Astrocyte of the spinal cord (primary cell): Measurements from ENCODE around the gene ESPN.

ENCODE experiments used
- DNase-seq: peaks from one replicate; pipeline ENCODE4 v3.0.0; 2011; ENCODE audit warnings: low read depth, low spot score
- H3K4me3 ChIP-seq: 2 replicates; pipeline ENCODE4 v1.5.1; 2011; ENCODE audit warnings: low read depth, mild to moderate bottlenecking, low read length, moderate library complexity
- in situ Hi-C: cut with HindIII; loops from 2 replicates; pipeline ENCODE4 v1.10.0; 2017; ENCODE audit warnings: low sequenced_read_pairs
- TF ChIP-seq, protein P1 (sequence below): IDR thresholded peaks from 2 replicates; pipeline ENCODE4 v1.5.1; 2012; ENCODE audit warnings: low read depth, mild to moderate bottlenecking, low read length, inconsistent platforms

Gene ESPN

DNA sequence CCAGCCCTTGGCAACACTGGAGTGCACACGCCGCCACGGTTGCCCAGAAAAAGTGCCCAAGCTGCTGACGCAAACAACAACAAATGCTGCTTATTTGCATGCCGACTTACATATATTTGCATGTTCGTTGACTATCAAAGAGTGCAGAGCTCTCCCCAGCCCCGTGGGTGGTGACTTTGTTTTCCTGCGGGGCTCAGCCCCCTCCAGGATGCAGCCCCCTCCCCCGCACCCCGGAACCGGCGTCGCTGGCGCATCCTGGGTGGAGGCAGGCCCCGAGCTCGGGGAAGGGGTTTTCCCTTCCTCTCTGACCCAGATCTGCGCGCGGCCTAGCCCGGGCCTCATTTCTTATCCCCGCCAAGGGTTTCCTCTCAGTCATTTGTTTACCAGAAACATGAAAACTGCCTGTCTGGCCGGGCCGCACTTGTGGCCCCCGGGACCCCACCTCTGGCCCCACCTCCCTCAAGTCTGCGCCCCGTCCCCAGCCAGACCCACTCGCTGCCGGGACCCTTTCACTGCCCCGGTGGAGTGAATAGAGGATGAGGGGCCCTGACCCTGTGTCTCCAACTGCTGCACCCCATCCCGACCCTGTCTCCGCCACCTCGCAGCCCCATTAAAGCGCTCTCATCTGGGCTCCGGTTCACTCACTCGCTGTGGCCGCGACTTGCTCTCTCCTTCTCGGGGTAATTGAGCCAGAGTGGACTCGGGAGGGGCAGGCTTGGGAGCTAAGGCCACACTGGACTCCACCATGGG, 35.9 kb downstream of the ESPN start:
- in situ Hi-C loops, result no loop called here
- no peak for DNase-seq
- no peak overlapping the region for H3K4me3 ChIP-seq
- TF ChIP-seq, protein P1, sequence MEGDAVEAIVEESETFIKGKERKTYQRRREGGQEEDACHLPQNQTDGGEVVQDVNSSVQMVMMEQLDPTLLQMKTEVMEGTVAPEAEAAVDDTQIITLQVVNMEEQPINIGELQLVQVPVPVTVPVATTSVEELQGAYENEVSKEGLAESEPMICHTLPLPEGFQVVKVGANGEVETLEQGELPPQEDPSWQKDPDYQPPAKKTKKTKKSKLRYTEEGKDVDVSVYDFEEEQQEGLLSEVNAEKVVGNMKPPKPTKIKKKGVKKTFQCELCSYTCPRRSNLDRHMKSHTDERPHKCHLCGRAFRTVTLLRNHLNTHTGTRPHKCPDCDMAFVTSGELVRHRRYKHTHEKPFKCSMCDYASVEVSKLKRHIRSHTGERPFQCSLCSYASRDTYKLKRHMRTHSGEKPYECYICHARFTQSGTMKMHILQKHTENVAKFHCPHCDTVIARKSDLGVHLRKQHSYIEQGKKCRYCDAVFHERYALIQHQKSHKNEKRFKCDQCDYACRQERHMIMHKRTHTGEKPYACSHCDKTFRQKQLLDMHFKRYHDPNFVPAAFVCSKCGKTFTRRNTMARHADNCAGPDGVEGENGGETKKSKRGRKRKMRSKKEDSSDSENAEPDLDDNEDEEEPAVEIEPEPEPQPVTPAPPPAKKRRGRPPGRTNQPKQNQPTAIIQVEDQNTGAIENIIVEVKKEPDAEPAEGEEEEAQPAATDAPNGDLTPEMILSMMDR, result no peak

DNA sequence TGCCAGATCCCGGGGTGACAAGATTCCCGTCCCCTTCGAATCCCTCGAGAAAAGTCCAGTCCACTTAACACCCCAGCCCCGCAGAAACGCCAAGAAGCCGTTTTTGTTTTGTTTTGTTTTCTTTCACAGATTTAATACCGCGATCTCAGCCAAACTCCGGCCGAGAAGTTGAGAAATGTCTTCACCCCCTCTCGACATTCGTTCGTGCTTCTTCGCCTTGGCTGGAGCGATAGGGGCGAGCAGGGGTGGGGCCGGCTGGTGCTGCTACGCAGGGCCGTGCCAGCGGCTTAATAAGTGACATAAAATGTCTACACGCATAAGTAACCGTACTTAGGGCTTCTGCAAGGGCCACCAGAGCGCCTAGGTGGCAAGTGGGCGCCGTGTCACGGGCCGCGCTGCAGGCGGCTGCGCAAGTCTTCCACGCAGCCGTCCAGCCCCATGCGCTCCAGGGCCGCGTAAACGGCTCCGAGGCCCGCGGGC, 36.5 kb downstream of the ESPN start:
- TF ChIP-seq, protein P1, result no peak
- no peak for DNase-seq
- in situ Hi-C loops, result no loop called here
- H3K4me3 ChIP-seq, result no peak overlapping the region

DNA sequence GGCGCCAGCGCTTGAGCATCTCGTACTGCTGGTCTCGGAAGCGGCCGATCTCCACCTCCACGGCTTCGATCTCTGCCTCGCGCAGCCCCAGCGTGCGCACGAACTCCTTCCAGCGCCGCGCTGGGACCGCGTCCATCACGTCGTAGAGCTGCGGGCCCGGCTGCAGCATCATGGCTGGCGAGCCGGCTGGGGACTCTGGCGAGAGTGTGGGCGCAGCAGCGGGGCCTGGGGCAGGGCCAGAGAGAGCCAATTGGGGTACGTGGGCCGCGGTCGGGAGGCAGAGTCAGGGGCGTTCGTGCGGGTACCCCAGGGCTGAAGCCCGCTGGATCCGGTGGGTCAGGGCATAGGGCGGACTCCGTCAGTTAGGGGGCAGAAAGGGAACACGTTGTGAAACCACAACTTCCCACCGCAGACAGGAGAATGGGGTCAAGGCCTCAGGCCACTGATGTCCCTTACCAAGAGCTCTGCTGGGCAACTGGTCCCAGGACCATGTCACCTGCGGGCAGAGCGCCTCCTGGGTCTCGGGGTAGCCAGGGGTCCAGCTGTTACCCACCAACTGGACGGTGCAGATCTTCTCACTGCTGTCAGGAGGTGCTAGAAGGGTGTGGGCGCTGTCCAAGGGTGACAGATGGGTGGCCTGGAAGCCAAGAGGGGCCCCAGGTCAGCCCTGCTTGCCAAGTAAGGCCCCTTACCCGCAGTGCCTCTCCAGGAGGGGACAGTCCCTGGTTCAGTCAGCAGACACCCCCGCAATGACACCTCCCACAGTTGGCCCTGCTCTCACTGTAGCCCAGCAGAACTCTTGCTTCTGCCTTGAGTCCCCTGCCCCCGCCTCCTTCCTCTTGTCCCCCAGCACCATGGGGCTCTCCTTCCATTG, 37.2 kb downstream of the ESPN start:
- no peak for DNase-seq
- TF ChIP-seq, protein P1, result no peak
- H3K4me3 ChIP-seq, result no peak overlapping the region
- in situ Hi-C loops, result no loop called here

DNA sequence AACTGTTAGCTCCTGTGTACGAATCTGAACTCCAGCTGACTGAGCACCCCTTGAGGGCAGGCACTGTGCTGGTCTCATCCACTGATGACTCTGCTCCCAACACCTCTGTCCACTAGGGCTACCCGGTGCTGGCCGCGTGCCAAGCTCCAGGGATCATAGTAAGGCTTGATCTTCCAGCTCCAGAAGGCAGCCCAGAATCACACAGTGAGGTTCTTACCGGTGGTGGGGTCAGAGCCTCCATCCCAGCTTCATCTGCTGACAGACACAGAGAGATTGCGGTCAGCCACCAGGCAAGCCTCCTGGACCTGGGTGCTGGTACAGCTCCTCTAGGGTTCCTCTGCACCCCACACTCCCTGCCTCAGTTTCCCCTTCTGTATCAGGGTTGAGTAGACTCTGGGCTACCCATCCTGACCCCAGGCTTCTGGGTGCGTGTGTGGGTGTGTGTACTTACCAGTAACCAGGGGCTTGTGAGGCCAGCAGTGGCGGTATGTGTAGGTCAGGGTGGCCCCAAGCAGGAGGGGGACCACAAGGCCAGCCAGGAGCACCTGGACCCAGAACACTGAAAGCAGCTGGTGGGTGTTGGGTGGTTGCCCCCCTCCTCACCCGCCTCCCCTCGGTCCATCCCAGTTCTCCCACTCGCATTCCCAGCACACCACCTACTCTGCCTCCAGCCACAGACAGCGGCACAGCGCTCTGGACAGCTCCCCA, 38.0 kb downstream of the ESPN start:
- in situ Hi-C loops, result no loop called here
- no peak overlapping the region for H3K4me3 ChIP-seq
- no peak for DNase-seq
- TF ChIP-seq, protein P1, result peak; percentile 5

DNA sequence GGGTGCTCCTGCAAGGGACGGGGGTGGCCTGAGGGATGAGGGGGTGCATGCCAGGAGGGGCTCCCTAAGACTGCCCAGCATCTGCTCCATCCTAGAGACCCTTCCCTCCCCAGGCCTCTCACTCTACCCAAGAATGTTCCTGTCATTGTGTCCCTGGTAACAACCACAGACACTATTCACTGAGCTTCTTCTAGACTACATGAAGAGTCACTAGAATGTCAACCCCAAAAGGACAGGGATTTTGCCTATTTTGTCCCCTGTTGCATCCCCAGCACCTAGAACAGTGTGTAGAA, 38.5 kb downstream of the ESPN start:
- DNase-seq, result no peak
- TF ChIP-seq, protein P1, result no peak
- in situ Hi-C loops, result no loop called here
- H3K4me3 ChIP-seq, result no peak overlapping the region

DNA sequence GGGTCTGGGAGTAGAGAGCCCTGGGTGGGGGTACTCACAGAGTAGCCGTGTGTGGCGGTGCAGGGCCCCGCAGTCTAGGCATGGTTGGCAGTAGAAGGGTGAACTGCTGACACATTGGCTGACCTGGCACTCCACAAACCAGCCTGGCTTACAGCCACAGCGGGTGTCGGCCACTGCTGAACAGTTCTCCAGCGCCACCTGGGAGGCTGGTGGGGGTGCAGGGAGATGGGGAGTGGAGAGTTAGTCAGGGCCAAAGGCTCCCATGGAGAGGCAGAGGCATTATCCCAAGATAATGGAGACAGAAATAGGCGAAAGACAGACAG, 39.9 kb downstream of the ESPN start:
- DNase-seq, result no peak
- TF ChIP-seq, protein P1, result no peak
- in situ Hi-C loops, result no loop called here
- H3K4me3 ChIP-seq, result no peak overlapping the region
